A549 treated with CORT108297 at 1 μM for 4 hours (cell line): ENCODE measurements around the gene MIGA2. TPM values are rescaled to one million over a fixed set of nuclear protein-coding genes. Genes with fewer than 3 reads are reported as not detected.

Source experiments
- total RNA-seq: library from RNA; stranded (reverse); fragments of 200-300 nt; extraction: Qiagen RNA extraction; gene quantifications from 5 replicates; pipeline ENCODE4 v1.2.3, GENCODE V29; 2022

The MIGA2 gene, protein sequence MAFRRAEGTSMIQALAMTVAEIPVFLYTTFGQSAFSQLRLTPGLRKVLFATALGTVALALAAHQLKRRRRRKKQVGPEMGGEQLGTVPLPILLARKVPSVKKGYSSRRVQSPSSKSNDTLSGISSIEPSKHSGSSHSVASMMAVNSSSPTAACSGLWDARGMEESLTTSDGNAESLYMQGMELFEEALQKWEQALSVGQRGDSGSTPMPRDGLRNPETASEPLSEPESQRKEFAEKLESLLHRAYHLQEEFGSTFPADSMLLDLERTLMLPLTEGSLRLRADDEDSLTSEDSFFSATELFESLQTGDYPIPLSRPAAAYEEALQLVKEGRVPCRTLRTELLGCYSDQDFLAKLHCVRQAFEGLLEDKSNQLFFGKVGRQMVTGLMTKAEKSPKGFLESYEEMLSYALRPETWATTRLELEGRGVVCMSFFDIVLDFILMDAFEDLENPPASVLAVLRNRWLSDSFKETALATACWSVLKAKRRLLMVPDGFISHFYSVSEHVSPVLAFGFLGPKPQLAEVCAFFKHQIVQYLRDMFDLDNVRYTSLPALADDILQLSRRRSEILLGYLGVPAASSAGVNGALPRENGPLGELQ
- total RNA-seq: 11.9 to 16.3 TPM (median 15.4 TPM) in 5 replicates

DNA sequence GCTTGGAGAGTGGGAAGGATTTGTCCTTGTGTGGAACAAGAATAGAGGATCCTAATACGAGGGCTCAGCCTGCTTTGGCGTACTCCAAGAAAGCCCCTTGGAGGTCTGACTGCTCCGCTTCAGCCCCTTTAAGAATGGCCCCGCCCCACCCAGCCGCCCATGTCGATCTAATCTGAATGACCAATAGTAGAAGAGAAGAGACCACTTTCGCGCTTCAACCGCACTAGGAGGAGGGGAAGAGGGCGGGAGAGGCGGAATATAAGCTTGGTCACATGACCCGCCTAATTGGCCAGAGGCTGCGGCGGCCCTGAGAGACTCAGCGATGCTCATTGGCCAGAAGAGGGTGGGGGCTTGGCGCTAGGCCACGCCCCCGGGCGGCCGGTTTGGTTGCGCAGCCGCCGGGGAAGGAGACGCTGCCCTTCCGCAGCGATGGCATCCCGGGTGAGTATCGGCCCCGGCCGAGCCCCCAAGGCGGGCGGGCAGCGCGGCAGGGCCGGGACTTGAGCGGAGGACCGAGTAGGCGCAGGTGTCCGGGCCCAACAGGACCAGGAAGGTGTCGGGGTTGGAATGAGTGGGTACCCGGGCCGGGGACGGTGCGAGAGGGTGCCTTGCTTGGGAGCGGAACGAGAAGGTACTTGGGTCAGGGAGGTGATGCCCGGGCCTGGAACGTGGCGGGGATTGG, at the start of gene MIGA2:
MIGA2 (plus strand) TSS at position 386 of the 682 bp plus-strand sequence. CDS start 3,969 bp downstream, outside the sequence.

GRCh38 chr9:129028192-129028966, 8.0 kb upstream of the MIGA2 start, which contains the start of gene SH3GLB2:
Gene SH3GLB2 (minus strand): TSS chr9:129028331. CDS start chr9:129028154, 177 bp downstream.

DNA sequence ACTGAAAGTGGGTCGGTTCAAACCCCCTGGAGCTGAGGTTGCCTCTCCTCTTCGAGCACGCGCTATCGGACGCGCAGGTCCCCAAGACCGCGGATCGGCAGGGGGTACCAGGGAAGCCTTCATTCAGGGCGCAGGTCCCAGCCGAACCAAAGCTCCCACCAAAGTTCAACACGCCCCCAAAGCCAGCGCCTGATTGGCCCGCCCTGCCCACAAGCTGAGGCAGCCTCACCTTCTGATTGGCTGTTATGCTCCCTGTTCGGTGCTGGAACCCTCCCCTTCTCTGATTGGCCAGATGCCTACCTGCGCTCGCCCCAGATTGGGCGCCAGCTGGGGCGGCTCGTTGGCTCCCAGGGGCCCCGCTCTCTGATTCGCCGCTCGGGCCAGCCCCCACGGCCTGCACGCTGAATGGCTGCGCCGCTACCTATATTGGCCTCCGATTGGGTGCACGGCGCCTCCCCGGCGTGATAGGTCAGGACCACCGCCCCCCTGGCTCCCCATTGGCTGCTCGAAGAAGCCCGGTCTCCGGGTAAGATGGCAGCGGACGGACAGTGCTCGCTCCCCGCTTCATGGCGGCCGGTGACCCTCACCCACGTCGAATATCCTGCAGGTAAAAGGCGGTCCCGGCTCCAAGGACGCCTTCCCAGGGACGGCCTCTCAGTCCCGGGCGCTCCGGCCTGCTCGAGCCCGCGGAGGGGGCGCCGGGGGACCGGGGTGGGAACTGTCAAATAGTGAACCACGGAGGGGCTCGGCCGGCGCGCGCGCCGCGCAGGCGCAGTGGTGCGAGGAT, 44.4 kb downstream of the MIGA2 start, which contains the start of gene DOLPP1:
DOLPP1 (plus strand) TSS at position 511 of the 787 bp plus-strand sequence; CDS start at position 532, 21 bp downstream.

DNA sequence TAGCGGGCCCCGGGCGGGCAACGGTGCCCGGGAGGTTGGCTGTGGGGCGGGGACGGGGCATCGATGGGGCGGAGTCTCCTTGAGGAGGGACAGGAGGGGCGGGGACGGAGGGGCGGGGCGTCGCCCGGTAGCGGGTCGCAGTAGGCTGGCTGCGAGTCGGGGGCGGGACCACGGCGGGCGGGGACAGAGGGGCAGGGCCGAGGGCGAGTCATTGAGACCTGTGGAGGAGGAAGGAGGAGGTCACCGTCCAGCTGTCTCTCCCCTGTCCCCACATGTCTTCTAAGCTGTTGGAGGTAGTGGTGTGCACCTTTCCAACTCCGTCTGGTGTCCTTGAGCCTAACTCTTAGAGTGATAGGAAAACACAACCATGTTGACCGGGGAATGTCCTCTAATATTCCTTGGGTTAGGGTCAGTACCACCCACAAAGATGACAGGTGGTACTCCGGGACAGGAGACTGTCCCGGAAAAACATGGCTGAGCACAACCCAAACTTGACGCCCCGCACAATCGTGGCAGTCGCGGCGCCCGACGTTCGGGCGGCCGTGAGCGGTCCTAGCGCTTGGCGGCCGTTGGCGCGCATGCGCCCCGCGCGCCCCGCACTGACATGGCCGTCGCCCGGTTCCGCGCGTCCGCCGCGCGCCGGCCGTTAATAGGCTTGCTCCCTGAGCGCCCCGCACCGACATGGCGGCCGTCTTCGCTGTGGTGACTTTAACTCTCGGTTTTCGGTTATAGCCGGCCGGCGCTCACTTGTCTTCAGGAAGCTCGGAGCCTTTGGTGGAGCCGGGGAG, 74.5 kb downstream of the MIGA2 start, which contains the start of the genes CRAT and PTPA:
CRAT (minus strand) TSS at position 54 of the 788 bp plus-strand sequence. CDS start 284 bp downstream, outside the sequence.
PTPA (plus strand) TSS at position 676 of the 788 bp plus-strand sequence. CDS start 186 bp downstream, outside the sequence.

Other genes with a start within 250 kb of the MIGA2 start
- 20.5 to 24.0 TPM (median 21.2 TPM) in 5 replicates for gene TBC1D13, start 249.4 kb upstream of the MIGA2 start, total RNA-seq
- 15.4 to 33.8 TPM (median 31.7 TPM) in 5 replicates for gene ENDOG, start 218.1 kb upstream of the MIGA2 start, total RNA-seq
- 22.9 to 50.2 TPM (median 44.3 TPM) in 5 replicates for gene SPOUT1, start 206.8 kb upstream of the MIGA2 start, total RNA-seq
- gene KYAT1, start 154.7 kb upstream of the MIGA2 start, total RNA-seq: 8.4 to 10.0 TPM (median 9.5 TPM) in 5 replicates
- 41.0 to 52.8 TPM (median 50.0 TPM) in 5 replicates for gene LRRC8A, start 154.5 kb upstream of the MIGA2 start, total RNA-seq
- not detected in 5 replicates for gene PHYHD1, start 115.6 kb upstream of the MIGA2 start, total RNA-seq
- 28.8 to 39.6 TPM (median 36.4 TPM) in 5 replicates for gene DOLK, start 89.0 kb upstream of the MIGA2 start, total RNA-seq
- gene NUP188, start 88.9 kb upstream of the MIGA2 start, total RNA-seq: 36.0 to 42.7 TPM (median 40.0 TPM) in 5 replicates
- 32.3 to 55.6 TPM (median 52.4 TPM) in 5 replicates for gene SH3GLB2, start 8.3 kb upstream of the MIGA2 start, total RNA-seq
- 18.9 to 21.0 TPM (median 19.4 TPM) in 5 replicates for gene DOLPP1, start 44.5 kb downstream of the MIGA2 start, total RNA-seq
- 22.9 to 31.8 TPM (median 30.8 TPM) in 5 replicates for gene CRAT, start 74.2 kb downstream of the MIGA2 start, total RNA-seq
- gene PTPA, start 74.8 kb downstream of the MIGA2 start, total RNA-seq: 120 to 137 TPM (median 132 TPM) in 5 replicates
- 33.2 to 68.8 TPM (median 66.8 TPM) in 5 replicates for gene IER5L, start 141.6 kb downstream of the MIGA2 start, total RNA-seq